B cell (primary cell): Measurements from ENCODE around the gene SFMBT1.

Source experiments
- CTCF ChIP-seq: fragments of 200-600 bp; IDR thresholded peaks from one replicate; pipeline ENCODE4 v1.8.0; 2022; ENCODE audit warnings: antibody characterized with exemption, mild to moderate bottlenecking
- EZH2 ChIP-seq: IDR thresholded peaks from 2 replicates; pipeline ENCODE4 v1.6.1; 2012; ENCODE audit warnings: borderline replicate concordance, low read depth, mild to moderate bottlenecking, moderate library complexity, low read length; ENCODE audit not compliant: insufficient read depth, poor library complexity, severe bottlenecking

- no peak for TF ChIP-seq CTCF
- TF ChIP-seq EZH2: no peak
Observed at GRCh38 chr3:52990637-52991036, 55.2 kb downstream of the SFMBT1 start.
